Measurements from ENCODE around the gene ZNF607. TPM values are rescaled to one million over a fixed set of nuclear protein-coding genes. Genes with fewer than 3 reads are reported as not detected.

Gene ZNF607
- total and polyA plus RNA-seq, 10 of the 15 experiments (the other 5 are each of a cell fraction or from before 2014, with no cell fraction given): 0.47 to 5.7 (median 2.2) TPM

DNA sequence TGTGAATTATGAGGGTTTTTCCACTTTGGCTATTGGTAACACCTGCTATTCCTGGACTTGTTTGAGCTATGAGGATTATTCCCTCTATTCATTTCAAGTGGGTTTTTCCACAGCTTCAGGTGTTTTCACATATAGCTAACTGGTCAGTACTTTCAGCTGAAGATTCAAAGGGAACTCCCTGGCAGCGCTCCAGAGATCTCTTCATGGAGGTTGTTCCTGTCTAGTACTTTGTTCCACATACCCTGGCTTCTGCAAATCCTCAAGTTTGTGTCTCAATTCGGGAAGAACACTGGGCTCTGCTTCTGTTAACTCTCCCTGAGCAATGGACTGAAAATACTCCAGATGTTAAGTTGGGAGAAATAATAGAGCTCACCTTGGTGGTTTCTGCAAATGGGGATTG is 5.6 kb upstream of the ZNF607 start:
- POLR2A ChIA-PET: interaction anchor here (0.6 kb wide), 1 partner anchor 68 kb away, joined by 3 read pairs; no protein-coding TSS in a partner anchor
- SMC1A ChIA-PET (ENCODE audit: uncharacterized antibody, unreplicated experiment): interaction anchor here (1.2 kb wide), 1 partner anchor 206 kb away, joined by 3 read pairs; no protein-coding TSS in a partner anchor
- FAIRE-seq: no peak
- RAD21 ChIA-PET (ENCODE audit: unreplicated experiment): interaction anchor here (0.6 kb wide), 1 partner anchor 226 kb away, joined by 3 read pairs; no protein-coding TSS in a partner anchor
- Histone ChIP-seq H3K9ac (ENCODE audit: control insufficient read depth, insufficient read depth, low read length) (no peak overlapping the region), H4K20me1 (ENCODE audit: control insufficient read depth, insufficient read depth) (no peaks in the 10 kb centered on the region), H3K79me2 (ENCODE audit: control insufficient read depth, insufficient read depth, low read length) (no peaks in the 10 kb centered on the region), H3K9me3 (replicated peaks; ENCODE audit: control insufficient read depth, insufficient read depth, low read length) (no peaks in the 10 kb centered on the region; the same call in 1 of the 3 replicates), H3K36me3 (ENCODE audit: control insufficient read depth in 2 of 2, insufficient read depth in 2 of 2, low read length in 1 of 2) (no peaks in the 10 kb centered on the region), H2AFZ (ENCODE audit: control insufficient read depth, low read depth, low read length) (no peak overlapping the region), H3K4me1 (ENCODE audit: control insufficient read depth, insufficient read depth, low read length) (no peaks in the 10 kb centered on the region), H3K4me2 (ENCODE audit: control insufficient read depth, insufficient read depth) (no peak overlapping the region), H3K27ac (ENCODE audit: control insufficient read depth, insufficient read depth) (no peak overlapping the region), H3K27me3 (replicated peaks in 1 of 2; ENCODE audit: control insufficient read depth in 2 of 2, insufficient read depth in 2 of 2, low read length in 1 of 2) (no peaks in the 10 kb centered on the region), H3K4me3 (no peak overlapping the region)
- DNase-seq (ENCODE audit: low read depth, low spot score): no peak
- CTCF ChIA-PET: interaction anchor here (0.6 kb wide), 1 partner anchor 644 kb away, joined by 3 read pairs; no protein-coding TSS in a partner anchor
- no TSS peak for BruUV-seq (replicated peaks)
- intact Hi-C loops (cut with micrococcal nuclease; ENCODE audit: unreplicated experiment): no loop called here
- WGBS (ENCODE audit: insufficient coverage, insufficient replicate concordance, low lambda C conversion rate, missing lambda C conversion rate): 50% methylated on average over 2 of the region's 2 CpGs
- ATAC-seq: no peak
- in situ Hi-C loops (cut with MboI): no loop called here
- TF ChIP-seq CHD2 (IDR thresholded peaks at IDR 0.05; ENCODE audit: borderline replicate concordance, low read depth, low read length): no peak
- TF ChIP-seq IKZF2 (IDR thresholded peaks at IDR 0.05): no peak
- no peak for TF ChIP-seq MEF2A (IDR thresholded peaks at IDR 0.05; ENCODE audit: insufficient read depth, low read depth, low read length)
- no peak for TF ChIP-seq ZZZ3 (IDR thresholded peaks at IDR 0.05; ENCODE audit: control insufficient read depth, insufficient read length, low read depth)
- TF ChIP-seq CBX5 (IDR thresholded peaks at IDR 0.05; ENCODE audit: low read depth): no peak
- TF ChIP-seq BACH1 (IDR thresholded peaks at IDR 0.05; ENCODE audit: borderline replicate concordance): no peak
- no peak for TF ChIP-seq ZNF207 (IDR thresholded peaks at IDR 0.05; ENCODE audit: borderline replicate concordance)
- TF ChIP-seq, protein P1, sequence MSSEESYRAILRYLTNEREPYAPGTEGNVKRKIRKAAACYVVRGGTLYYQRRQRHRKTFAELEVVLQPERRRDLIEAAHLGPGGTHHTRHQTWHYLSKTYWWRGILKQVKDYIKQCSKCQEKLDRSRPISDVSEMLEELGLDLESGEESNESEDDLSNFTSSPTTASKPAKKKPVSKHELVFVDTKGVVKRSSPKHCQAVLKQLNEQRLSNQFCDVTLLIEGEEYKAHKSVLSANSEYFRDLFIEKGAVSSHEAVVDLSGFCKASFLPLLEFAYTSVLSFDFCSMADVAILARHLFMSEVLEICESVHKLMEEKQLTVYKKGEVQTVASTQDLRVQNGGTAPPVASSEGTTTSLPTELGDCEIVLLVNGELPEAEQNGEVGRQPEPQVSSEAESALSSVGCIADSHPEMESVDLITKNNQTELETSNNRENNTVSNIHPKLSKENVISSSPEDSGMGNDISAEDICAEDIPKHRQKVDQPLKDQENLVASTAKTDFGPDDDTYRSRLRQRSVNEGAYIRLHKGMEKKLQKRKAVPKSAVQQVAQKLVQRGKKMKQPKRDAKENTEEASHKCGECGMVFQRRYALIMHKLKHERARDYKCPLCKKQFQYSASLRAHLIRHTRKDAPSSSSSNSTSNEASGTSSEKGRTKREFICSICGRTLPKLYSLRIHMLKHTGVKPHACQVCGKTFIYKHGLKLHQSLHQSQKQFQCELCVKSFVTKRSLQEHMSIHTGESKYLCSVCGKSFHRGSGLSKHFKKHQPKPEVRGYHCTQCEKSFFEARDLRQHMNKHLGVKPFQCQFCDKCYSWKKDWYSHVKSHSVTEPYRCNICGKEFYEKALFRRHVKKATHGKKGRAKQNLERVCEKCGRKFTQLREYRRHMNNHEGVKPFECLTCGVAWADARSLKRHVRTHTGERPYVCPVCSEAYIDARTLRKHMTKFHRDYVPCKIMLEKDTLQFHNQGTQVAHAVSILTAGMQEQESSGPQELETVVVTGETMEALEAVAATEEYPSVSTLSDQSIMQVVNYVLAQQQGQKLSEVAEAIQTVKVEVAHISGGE (CRISPR knock-in tag; IDR thresholded peaks at IDR 0.05): no peak
- TF ChIP-seq, protein P2, sequence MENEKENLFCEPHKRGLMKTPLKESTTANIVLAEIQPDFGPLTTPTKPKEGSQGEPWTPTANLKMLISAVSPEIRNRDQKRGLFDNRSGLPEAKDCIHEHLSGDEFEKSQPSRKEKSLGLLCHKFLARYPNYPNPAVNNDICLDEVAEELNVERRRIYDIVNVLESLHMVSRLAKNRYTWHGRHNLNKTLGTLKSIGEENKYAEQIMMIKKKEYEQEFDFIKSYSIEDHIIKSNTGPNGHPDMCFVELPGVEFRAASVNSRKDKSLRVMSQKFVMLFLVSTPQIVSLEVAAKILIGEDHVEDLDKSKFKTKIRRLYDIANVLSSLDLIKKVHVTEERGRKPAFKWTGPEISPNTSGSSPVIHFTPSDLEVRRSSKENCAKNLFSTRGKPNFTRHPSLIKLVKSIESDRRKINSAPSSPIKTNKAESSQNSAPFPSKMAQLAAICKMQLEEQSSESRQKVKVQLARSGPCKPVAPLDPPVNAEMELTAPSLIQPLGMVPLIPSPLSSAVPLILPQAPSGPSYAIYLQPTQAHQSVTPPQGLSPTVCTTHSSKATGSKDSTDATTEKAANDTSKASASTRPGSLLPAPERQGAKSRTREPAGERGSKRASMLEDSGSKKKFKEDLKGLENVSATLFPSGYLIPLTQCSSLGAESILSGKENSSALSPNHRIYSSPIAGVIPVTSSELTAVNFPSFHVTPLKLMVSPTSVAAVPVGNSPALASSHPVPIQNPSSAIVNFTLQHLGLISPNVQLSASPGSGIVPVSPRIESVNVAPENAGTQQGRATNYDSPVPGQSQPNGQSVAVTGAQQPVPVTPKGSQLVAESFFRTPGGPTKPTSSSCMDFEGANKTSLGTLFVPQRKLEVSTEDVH (IDR thresholded peaks at IDR 0.05; ENCODE audit: low read depth, partially characterized antibody): no peak
- TF ChIP-seq, protein P3, sequence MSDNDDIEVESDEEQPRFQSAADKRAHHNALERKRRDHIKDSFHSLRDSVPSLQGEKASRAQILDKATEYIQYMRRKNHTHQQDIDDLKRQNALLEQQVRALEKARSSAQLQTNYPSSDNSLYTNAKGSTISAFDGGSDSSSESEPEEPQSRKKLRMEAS (IDR thresholded peaks at IDR 0.05; ENCODE audit: low read depth, low read length): no peak
- TF ChIP-seq, protein P4, sequence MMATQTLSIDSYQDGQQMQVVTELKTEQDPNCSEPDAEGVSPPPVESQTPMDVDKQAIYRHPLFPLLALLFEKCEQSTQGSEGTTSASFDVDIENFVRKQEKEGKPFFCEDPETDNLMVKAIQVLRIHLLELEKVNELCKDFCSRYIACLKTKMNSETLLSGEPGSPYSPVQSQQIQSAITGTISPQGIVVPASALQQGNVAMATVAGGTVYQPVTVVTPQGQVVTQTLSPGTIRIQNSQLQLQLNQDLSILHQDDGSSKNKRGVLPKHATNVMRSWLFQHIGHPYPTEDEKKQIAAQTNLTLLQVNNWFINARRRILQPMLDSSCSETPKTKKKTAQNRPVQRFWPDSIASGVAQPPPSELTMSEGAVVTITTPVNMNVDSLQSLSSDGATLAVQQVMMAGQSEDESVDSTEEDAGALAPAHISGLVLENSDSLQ (IDR thresholded peaks at IDR 0.05): no peak
- TF ChIP-seq RCOR1 (conservative IDR thresholded peaks at IDR 0.05; ENCODE audit: low read depth, low read length): no peak
- TF ChIP-seq NFIC (IDR thresholded peaks at IDR 0.05; ENCODE audit: low read depth, low read length): no peak
